Left ventricle myocardium inferior (tissue), 1 donor: Measurements from ENCODE around the gene AFMID. TPM values are rescaled to one million over a fixed set of nuclear protein-coding genes. Genes with fewer than 3 reads are reported as not detected.
A peak's percentile ranks its signal among the peaks of the same experiment; 100 is the strongest.

Experiments used
- DNase-seq: peaks from one replicate; pipeline ENCODE4 v3.0.0-alpha.2; 2020
- H3K27ac ChIP-seq: fragments of 200-600 bp; replicated peaks from 2 replicates; pipeline ENCODE4 v1.8.0; 2021
- H3K27me3 ChIP-seq: fragments of 200-600 bp; 2 replicates; pipeline ENCODE4 v1.8.0; 2021; ENCODE audit warnings: low read depth
- H3K36me3 ChIP-seq: fragments of 200-600 bp; 2 replicates; pipeline ENCODE4 v1.8.0; 2021
- H3K4me1 ChIP-seq: fragments of 200-600 bp; 2 replicates; pipeline ENCODE4 v1.8.0; 2021
- H3K4me3 ChIP-seq: fragments of 200-600 bp; 2 replicates; pipeline ENCODE4 v1.8.0; 2021; ENCODE audit warnings: mild to moderate bottlenecking, moderate library complexity
- H3K9me3 ChIP-seq: fragments of 200-600 bp; replicated peaks from 2 replicates; pipeline ENCODE4 v1.8.0; 2021
- intact Hi-C: fragments of 100-400 bp; cut with micrococcal nuclease; formaldehyde crosslinking; loops from one replicate; pipeline ENCODE4 v1.11.0; 2022
- total RNA-seq: library from RNA; stranded (reverse); fragmentation: NEBNext Ultra II Directional; extraction: Animal tissue kit (Norgen Biotek cat#: 25700); gene quantifications from one replicate; pipeline ENCODE4 v1.2.1, GENCODE V29; 2021
- TF ChIP-seq, protein P1 (sequence below): fragments of 200-600 bp; IDR thresholded peaks from 2 replicates; pipeline ENCODE4 v1.8.0; 2021; ENCODE audit warnings: antibody characterized with exemption, mild to moderate bottlenecking, borderline replicate concordance
- donor health status: DM: no; HTN: yes; CAD: no; lungs with severe emphysema.

AFMID gene
- total RNA-seq, 1 donor from 2014 or later: 22.5 TPM

DNA sequence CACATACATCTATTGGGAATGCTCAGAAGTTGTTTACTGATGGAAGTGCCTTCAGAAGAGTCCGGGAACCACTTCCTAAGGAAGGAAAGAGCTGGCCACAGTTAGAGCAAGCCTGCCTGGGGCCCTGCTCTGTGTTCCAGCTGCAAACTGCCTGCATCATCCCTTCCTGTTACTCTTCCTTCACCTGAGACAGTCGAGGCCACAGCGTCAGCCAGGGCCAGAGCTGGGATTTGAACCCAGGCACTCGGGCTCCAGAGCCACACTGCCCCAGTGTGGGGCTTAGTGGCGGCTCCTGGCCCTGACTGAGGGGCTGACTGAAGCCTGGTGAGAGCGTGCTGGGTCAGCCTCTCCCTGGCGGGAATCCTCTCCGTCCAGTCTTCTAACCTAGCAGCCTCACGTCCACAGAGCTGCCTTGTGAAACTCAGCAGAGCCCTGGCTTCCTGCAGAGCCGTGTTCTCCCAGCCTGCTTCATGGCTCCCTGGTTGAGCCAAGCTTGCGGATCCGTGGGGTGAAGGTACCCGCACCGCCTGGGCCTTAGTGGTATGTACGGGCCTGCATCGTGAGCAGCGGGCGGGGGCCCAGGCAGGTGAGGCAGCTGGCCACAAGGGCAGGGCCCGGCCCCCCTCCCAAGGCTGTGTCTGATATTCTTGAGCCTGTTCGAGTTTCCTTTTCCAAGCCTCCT, 45.6 kb upstream of the AFMID start:
- no peak for DNase-seq
- TF ChIP-seq, protein P1, sequence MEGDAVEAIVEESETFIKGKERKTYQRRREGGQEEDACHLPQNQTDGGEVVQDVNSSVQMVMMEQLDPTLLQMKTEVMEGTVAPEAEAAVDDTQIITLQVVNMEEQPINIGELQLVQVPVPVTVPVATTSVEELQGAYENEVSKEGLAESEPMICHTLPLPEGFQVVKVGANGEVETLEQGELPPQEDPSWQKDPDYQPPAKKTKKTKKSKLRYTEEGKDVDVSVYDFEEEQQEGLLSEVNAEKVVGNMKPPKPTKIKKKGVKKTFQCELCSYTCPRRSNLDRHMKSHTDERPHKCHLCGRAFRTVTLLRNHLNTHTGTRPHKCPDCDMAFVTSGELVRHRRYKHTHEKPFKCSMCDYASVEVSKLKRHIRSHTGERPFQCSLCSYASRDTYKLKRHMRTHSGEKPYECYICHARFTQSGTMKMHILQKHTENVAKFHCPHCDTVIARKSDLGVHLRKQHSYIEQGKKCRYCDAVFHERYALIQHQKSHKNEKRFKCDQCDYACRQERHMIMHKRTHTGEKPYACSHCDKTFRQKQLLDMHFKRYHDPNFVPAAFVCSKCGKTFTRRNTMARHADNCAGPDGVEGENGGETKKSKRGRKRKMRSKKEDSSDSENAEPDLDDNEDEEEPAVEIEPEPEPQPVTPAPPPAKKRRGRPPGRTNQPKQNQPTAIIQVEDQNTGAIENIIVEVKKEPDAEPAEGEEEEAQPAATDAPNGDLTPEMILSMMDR: no peak
- H3K4me3 ChIP-seq: no peak overlapping the region
- no peaks in the 10 kb centered on the region for H3K27me3 ChIP-seq
- no peak overlapping the region for H3K27ac ChIP-seq
- H3K4me1 ChIP-seq: peaks cover 42% of the 10 kb centered on the region
- intact Hi-C loops: no loop called here
- H3K36me3 ChIP-seq: no peaks in the 10 kb centered on the region
- H3K9me3 ChIP-seq: no peaks in the 10 kb centered on the region

DNA sequence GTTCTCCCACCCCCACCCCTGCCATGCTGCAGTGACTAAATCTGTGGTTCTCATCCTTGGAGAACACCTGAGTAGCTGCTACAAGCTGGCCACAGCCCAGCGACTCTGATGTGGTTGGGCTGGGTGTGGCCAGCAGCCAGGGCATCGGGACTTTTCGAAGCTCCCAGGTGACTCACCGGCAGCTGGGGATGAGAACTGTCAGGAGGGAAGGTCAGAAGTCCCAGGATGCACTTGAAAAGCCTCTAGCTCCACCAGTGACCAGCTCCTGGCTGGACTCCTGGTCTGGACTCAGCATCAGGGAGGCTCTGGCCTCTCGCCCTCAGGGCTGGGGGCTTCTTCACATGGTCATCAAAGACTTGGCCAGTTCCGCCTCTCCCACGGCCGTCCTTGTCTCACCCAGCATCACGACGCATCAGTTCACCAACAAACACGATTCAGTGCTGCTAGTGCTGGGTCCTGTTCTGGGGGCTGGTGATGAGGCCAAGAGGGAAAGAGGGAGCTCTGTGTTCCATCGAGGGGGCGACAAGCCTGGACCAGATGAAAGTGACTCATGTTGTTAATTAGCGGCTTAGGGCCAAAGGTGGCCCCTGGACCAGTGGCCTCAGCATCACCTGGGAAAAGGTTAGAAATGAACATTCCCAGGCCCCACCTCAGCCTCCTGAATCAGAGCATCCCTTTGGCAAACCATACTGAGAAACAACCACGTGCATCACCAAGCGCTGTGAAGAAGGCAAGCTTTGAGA, 44.9 kb upstream of the AFMID start:
- H3K27ac ChIP-seq: no peak overlapping the region
- H3K4me3 ChIP-seq: no peak overlapping the region
- no peaks in the 10 kb centered on the region for H3K9me3 ChIP-seq
- DNase-seq: no peak
- H3K36me3 ChIP-seq: no peaks in the 10 kb centered on the region
- TF ChIP-seq, protein P1: no peak
- H3K4me1 ChIP-seq: peaks cover 42% of the 10 kb centered on the region
- no peaks in the 10 kb centered on the region for H3K27me3 ChIP-seq
- intact Hi-C loops: no loop called here

DNA sequence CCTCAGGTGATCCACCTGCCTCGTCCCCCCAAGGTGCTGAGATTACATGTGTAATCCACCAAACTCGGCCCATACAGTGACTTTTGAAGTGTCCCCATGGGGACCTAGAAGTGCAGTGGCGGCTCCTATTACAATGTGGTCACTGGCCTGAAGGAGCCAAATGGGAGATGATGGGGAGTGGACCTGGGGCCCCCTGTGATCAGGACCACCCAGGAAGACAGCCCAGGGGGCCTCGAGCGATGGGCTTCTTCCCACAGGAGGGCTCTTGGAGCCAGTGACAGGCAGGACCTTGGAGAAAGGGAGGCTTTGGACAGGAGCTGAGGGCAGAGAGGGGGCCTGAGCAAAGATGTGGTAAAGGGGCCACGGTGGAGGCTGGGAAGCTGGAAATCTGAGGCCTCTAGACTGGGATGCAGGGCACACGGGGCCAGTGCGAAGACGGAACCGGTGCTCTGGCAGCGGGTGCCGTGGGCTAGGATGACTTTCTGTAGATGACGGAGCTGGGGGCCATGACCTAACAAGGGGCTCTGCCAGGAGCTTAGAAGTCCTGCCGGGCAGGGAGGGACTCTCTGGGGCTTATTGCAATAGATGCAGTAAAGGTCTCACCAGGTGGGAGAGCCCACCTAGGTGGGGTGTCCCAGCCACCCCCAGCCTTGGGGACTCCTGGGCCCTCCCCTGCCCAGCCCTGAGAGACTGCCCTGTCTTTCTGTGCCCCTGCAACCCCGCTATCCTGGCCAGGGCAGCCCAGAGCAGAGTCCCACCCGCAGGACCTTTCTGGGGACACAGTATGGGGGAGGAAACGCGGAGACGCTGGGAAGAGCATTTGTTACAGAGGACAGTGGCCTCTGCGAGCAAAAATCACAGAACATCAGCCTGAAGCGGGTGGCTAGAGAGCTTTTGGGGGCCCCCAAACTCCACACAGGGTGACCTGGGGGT, 43.7 kb upstream of the AFMID start:
- H3K36me3 ChIP-seq: no peaks in the 10 kb centered on the region
- H3K4me1 ChIP-seq: peaks cover 42% of the 10 kb centered on the region
- intact Hi-C loops: no loop called here
- TF ChIP-seq, protein P1: no peak
- peak overlapping the region; percentile 90 for H3K27ac ChIP-seq
- H3K27me3 ChIP-seq: no peaks in the 10 kb centered on the region
- no peaks in the 10 kb centered on the region for H3K9me3 ChIP-seq
- no peak overlapping the region for H3K4me3 ChIP-seq
- no peak for DNase-seq

DNA sequence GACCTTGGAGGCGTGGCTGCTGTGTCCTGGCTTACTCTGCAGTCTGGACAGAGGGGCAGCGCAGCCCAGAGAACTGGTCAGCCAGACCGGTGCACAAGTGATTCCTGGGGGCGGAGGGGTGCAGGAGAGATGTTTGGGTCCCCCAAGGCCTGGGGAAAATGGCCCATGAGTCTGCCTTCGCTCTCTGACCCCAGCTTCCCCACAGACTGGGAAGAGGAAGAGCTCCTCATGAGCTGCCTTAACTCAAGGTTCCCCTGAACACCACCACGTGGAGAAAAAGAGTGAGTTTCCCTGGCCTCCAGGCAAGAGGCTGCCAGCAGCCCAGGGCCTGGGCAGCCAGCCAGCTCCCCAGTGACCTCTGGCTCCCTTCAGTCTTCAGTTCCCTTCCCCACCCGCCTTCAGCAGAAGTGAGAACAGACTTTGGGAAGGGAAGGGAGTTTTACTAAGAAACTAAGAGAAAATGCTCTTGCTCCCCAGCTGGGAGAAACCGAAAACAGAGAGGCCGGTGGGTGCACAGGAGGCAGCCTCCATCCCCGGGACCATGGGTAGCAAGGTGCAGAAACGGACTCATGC, 42.9 kb upstream of the AFMID start:
- Histone ChIP-seq H3K4me3 (peak overlapping the region; percentile 26), H3K27me3 (no peaks in the 10 kb centered on the region), H3K36me3 (no peaks in the 10 kb centered on the region), H3K4me1 (peaks cover 42% of the 10 kb centered on the region), H3K27ac (peak overlapping the region; percentile 90), H3K9me3 (no peaks in the 10 kb centered on the region)
- intact Hi-C loops: no loop called here
- TF ChIP-seq, protein P1: no peak
- peak; percentile 92 for DNase-seq
